HG03039 (cell line): ENCODE results near the gene MICAL2.

Source experiments
- ATAC-seq: cut with Tn5 transposase; IDR thresholded peaks from one replicate; pipeline ENCODE4 v1.9.1; 2021; ENCODE audit warnings: mild to moderate bottlenecking, moderate library complexity; ENCODE audit not compliant: unreplicated experiment

Gene MICAL2

DNA sequence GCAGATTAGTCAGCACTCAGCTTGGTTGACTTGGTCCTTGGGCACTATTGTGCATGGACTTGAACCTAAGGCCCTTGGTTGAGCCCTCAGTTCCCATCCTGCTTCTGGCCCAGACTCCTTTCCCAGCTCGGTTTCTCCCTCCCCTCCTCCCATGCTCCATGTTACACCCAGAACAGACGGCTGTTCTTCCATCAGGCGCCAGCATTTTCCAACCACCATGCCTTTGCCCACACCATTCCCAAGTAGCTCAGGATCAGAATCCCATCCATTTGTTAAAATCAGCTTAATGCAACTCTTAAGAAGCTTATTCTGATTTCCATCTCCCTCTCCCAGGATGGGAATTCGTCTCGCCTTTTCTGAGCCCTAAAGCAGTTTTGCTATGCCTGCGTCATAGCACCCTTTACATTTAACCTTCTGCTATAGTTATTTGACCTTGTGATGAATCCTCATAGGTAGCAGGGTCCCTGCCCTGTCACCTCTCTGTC is 110.7 kb downstream of the MICAL2 start:
- no peak for ATAC-seq

DNA sequence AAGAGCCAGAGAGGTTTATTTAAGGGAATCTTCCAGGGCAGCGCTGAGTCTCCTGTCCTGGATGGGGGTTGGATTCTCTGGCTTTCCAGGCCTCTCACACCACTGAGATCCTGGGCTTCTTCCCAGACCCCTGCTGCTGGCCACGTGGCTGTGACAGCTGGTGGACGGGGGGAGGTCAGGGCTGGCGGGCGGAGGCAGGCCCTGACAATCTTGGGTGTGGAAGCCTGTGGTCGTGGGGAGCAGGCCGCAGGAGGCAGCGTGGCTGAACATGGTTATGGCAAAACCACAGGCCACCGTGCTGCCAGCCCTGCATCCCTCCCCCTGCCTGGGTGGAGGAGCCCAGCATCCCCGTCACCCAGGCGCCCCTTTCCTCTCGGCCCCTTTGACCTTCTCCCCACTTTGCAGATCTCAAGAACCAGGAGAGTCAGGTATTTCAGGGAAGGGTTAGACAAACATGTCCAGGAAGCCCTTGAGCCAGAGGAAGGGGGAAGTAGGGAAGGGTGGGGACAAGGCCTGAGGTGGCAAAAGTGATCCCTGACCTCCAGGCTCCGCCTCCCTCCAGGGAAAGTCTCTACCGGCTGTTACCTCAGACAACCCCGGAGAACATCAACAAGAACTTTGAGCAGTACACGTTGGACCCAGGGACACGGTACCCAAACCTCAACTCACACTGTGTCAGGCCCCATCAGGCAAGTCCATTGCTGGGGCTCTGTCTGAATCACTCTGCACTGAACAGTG is 111.8 kb downstream of the MICAL2 start:
- no peak for ATAC-seq

DNA sequence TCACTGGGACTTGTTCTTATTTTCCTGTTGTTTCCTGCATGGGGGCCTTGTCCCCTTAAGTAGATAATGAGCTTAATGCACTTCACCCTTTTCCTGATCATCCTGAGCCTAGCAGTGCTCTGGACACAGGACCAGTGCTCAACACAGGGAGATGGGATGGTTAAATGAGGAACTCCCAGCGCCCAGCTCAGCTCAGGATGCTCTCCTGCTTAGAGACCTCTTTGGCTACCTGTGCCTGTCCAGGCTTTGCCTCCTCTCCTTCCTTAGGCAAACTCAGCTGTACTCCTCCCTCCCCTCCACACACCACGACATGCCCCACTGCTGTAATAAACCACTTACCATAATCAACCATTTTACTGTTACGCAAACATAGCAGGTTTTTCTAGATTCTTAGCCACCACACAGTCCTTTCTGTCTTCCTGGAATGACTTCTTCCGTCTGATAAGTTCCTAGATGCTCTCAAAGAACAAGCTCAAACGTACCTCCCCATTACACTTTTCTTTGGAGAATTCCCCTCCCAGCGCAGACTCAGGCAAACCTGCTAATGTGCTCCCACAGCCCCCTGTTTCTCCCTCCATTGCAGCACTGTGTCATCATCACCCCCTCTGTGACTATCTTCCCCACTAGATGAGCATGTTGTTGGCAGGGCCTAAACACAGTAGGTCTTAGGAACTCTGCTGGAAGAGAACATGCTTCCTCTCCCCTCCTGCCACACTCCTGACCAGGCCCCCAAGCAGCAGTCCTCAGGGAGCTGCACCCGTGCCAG is 113.6 kb downstream of the MICAL2 start:
- ATAC-seq, result no peak

DNA sequence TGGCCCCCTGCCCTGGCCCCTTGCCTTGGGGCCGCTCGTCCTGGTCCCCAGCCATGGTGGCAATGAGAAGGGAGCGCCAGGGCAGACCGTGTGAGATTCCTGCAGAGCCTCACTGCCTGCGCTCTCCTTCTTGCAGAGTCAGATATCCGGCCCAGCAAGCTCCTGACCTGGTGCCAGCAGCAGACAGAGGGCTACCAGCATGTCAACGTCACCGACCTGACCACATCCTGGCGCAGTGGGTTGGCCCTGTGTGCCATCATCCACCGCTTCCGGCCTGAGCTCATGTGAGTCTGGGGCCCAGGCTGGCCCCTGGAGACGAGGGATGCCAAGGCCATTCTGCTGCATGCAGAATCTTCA is 114.1 kb downstream of the MICAL2 start:
- peak; percentile 78 for ATAC-seq

DNA sequence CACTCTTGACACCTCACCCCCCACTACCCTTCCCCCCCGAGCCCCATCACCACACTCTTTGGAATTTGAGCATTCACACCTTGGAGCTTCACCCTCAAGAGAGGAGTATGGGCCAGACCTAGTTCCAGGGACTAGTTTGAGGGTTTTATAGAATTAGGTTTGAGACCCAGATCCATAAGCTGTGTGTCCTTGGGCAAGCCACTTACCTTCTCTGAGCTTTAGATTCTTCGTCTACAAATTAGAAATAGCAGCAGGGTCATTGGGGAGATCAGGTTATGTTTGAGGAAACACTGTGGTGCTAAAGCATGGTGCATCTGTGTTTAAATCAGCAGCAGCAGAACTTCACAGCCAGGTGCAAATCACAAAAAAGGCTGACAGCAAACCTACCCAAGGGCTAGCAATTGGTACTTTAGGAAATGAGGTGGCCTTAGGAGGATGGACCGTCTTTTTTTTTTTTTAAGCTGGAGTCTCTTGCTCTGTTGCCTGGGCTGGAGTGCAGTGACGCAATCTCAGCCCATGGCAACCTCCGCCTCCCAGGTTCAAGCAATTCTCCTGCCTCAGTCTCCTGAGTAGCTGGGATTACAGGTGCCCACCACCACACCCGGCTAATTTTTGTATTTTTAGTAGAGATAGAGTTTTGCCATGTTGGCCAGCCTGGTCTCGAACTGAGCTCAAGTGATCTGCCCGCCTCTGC is 114.8 kb downstream of the MICAL2 start:
- ATAC-seq, result no peak

DNA sequence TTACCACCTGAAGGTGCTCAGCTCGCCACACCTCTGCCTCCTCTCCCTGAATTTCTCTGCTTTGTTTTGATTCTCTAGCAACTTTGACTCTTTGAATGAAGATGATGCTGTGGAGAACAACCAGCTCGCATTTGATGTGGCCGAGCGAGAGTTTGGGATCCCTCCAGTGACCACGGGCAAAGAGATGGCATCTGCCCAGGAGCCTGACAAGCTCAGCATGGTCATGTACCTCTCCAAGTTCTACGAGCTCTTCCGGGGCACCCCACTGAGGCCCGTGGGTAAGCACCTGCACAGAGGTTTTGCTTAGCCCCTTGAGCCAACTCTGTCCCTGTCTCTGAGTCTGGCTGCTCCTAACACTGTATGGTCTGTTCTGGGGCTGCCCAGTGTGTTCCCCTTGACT is 115.7 kb downstream of the MICAL2 start:
- ATAC-seq, result no peak

DNA sequence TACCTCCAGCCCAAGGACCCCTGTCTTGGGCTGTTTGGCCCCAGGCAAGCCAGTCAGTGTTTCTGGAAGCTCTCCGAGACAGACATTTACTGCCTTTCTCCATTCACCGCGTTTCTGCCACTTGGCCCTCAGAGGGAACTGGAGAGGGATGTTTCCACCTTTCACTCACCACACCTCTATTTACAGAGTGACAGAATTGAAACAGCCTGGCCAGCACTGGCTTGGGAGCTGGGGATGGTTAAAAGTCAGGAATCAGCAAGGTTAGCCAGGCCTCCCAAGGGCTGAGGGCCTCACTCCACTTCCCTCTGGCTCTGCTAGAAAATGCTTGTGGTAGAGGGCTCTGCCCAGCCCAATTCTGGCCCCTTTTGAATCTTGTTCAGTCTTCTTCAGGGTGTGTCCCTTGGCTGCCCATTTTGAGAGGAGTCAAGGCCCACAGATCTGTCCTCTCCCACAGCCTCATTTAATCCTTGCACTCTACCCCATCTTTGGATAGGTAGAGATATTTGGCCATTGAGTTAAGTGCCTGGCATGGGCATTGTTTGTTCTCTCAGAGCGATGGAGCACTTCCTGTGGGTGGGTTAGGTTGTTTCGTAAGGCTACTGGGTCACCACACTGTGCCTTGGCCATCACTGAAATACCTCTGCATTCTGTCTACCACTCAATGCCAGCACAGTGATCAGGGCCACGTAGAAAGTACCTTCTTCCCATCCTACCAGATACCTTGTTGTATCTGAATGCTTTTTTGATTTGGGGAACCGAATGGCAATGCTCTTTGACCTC is 119.2 kb downstream of the MICAL2 start:
- no peak for ATAC-seq

DNA sequence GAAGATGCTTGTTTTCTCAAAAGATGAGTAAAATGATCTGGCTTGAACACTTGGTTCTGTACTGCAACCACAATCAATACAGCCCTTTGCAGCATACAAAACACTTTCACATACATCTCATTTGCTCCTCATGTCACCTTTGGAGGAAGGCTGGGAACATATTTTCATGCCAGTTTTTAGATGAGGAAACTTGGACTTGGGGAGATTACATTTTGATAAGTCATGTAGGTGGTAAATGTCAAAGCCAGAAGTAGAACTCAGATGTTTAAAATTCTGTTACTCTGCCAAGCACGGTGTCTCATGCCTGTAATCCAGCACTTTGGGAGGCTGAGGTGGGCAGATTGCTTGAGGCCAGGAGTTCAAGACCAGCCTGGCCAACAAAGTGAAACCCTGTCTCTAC is 121.8 kb downstream of the MICAL2 start:
- ATAC-seq, result no peak

DNA sequence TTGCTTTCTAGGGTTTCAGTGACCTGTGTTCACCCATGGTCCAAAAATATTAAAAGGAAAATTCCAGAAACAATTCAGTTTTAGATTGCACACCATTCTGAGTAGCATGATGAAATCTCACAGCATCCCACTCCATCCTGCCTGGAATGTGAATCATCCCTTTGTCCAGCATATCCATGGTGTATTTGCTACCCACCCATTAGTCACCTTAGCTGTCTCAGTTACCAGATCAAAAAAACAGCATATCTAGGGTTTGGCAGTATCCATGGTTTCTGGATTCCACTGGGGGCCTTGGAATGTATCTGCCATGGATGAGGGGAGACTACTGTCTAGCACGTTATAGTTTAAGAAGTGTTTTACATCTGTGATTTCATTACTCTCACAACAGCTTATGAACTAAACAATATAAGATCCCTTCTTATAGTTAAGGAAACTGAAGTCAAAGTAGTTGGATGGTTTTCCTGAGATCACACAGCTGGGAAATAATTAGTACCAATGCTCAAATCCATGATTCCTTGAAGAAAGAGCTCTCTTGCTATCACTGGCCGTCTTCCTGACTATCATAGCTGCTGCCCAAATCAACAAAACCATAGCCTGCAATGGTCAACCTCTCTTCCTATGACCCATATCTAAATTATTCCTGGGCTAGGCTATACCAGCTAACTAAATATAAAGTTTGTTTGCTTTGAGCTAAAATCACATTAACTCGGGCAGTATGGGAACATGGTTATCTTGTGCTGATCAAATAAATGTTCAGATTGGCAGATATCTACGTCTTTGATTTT is 122.6 kb downstream of the MICAL2 start:
- ATAC-seq, result no peak

DNA sequence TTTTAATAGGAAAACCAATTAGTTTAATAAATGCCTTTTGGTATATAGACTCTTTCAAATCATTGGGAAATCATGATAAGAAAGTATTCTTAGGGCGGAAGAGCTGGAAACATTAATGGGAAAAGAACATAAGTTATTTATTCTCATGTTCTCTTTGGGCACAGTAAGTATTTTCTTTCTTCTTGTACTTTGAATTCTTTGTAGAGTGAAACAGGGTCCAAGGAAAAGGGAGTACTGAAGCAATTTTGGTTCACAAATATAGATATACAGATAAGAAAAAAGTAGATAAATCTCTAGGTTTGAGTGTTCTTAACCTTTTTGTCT is 123.2 kb downstream of the MICAL2 start:
- ATAC-seq, result no peak

DNA sequence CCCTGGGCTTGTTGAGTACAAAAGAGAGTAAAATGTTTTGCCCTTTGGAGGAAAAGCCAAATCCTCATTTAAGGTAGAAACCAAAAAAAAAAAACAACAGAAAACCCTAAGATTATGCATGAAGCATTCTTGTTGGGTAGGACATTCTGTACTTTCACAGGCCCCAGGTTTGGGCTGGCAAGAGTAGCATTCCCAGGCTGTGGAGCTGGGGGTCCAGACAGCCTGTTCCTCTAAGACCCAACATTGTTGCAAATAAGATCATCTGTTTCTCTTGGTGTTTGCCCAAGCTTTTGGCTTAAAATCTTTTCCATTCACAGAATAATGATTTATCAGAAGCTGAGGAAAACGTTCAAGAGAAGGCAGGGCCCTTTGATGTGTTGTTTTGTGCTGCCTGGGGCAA is 123.8 kb downstream of the MICAL2 start:
- no peak for ATAC-seq

DNA sequence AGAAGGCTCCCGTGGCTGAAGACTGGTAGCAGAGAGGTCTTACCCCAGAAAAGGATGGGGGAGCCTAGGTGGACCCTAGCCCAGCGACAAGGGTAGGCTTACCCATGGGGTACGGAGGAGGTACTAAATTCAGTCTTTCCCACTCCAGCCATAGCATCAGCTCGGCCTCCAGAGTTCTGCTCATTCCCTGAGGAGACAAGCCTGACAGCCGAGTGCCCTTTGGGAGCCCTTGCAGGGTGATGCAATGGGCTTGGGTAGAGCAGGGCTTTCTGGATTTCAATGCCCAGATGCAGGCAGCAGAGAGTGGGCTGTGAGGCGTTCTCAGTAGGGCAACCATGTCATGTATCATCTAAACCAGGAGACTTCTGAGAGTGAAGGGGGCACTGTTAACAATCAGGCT is 124.7 kb downstream of the MICAL2 start:
- ATAC-seq, result no peak

DNA sequence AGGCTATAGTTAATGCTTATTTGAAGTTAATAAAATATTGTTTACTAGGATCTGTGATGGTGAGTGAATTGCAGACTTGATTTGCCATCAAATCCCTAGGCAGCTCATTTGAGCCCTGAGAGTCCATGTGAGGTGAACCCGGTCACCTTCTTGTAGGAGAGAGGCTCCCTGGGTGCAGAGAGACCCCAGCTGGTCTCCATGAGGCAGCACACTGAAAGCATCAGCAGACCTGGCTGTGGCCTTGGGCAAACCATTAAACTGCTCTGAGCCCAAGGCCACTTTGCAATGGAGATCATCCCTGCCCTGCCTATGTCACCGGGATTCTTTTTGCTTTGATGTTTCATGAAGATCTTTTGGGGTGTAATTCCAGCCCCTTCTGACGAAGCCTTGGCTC is 125.2 kb downstream of the MICAL2 start:
- no peak for ATAC-seq

DNA sequence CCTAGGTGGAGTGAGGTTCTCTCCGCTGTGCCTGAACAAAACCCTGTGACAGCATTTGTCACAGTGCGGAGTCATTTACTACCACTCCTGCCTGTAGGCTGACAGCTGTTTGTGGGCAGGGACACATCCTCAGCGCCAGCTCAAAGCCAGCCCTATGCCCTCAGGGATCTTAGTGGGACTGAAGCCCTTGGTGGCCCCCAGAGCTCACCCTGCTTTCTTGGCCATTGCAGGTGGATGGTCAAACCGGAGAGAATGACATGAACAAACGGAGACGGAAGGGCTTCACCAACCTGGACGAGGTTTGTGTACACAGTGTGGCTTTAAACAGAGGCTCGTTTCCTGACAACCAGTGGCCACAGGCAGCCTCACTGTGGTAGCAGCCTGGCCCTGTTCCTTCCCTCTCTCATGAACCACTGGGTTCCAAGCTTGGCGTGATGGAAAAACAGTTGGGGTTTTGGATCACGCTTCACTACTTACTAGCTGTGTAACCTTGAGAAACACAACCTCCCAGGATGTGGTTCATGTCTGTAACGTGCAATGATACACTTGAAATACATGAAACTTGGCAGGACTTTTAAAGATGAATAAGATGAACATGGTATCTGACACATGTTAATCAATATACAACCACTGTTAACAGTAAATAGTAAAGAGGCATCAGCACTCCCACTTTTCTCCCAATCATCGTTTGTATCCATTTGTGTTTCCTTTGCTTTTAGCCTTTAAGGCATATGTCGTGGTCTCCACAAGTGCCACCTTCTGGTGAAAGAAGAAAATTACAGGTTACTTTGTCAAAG is 125.8 kb downstream of the MICAL2 start:
- ATAC-seq, result no peak

DNA sequence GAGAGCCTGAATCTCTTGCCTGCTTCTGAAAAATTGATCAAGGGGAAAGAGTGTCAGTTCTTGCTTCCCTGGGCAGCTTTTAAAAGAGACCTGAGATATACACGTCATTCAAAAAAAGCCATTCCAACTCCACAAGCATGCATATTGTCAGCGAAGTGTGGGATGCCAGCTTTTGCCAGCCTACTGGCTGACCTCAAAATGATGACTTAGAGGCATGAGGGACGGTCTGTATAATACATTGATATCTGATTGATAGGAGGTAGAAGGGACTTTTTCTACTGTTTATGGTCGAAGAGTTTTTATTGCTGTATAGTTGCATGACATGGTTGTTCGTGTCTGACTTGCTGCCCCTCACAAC is 126.3 kb downstream of the MICAL2 start:
- no peak for ATAC-seq

DNA sequence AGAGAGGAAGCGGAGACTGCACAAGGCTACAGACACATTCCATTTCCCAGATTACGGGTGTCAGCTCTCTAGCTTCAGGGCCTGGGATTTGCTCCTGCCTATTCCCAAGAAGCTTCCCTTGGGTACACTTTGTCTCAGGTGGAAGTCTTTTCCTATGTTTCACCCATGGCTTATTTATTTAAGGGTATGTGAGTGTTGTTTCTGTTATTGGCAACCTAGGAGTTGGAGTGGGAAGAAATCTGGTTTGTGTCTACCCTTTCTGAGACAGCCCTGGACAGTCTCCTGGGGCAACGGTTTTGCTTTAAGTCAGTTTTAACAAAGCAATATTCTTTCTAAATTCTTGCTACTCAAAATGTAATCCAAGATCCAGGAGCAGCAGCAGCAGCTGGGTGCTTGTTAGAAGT is 127.0 kb downstream of the MICAL2 start:
- no peak for ATAC-seq

DNA sequence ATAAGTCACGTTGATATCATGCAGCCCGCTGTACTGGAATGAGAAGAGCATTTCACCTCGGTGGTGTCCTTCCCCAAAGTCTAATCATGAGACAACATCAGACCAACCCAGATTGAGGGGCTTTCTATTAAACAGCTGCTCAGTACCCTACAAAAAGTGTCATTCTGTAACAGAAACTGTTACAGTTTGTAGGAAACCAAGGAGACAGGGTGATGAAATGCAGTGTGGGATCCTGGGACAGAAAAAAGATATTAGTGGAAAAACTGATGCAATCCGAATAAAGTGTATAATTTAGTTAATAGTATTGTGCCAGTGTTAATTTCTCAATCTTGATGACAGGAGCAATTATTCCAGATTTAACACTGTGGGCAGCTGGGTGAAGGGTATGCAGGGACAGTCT is 128.0 kb downstream of the MICAL2 start:
- ATAC-seq, result no peak

DNA sequence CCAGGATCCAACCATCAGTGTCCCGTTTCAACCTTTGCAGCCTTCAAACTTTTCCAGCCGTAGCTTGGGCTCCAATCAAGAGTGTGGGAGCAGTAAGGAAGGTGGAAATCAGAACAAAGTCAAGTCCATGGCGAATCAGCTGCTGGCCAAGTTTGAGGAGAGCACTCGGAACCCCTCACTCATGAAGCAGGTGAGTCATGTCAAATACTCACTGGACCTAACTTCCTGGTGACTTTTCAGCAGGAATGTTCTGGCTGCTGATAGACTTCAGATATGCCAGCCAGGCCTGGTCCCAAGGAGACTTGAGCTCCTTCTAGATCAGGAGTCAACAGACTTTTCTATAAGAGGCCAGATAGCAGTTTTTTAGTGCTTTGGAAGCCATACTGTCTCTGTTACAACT is 129.0 kb downstream of the MICAL2 start:
- ATAC-seq, result no peak

DNA sequence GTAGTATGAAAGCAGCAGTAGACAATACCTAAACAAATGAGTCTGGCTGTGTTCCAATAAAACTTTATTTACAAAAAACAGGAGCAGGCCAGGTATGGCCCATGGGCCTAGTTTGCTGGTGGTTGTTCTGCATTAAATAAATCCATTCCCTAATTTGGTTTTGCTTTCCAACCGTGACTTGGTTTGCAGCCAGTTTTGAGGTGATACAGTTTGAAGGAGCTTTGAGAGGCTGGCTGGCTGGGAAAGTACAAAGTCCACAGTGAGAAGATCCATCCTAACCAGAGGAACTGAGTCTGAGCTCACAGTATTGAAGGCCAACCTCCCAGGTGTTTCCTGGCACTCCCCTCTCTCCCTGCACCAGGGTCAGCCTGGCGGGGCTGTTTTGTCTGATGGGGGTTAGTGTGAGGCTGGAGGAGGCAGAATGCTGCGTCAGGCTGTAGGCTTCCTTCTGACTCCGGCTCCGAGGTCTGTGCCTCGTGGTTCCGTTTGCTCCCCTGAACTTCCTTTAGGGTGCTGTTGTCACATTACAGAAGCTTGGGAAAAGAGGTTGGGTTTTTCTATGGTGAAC is 129.5 kb downstream of the MICAL2 start:
- ATAC-seq, result no peak
